NCI-H1417 treated with DMSO at 0.1 percent for 48 hours (cell line): ENCODE data around the gene PCSK5.
"Not testable (repeated sequence)": the region's sequence is repeated elsewhere in the genome, so short reads cannot be mapped to it uniquely, and the experiment has no call there.

ENCODE experiments used
- DNase-seq: peaks from one replicate; lab custom pipeline; 2025; lab: John Stamatoyannopoulos, UW

The PCSK5 gene

DNA sequence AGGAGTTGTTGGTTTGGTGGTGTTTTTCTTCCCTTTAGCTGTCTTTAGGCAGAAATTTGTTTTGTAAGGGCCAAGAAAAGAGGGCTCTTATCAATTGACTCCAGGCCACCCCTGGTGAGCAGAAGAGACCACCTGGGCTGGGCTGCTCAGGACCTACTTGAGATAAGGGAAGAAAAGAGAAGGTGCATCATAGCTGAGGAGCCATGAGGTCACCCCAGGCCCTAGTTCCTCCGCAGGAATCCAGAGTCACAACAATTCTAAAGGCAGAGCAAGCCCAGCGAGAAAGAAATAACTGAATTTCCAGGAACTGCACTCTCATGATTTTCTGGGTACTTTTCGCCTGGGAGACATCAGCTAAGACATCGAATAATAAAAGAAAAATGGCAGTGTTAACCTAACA lies 468.9 kb downstream of the PCSK5 start:
- DNase-seq = no peak

DNA sequence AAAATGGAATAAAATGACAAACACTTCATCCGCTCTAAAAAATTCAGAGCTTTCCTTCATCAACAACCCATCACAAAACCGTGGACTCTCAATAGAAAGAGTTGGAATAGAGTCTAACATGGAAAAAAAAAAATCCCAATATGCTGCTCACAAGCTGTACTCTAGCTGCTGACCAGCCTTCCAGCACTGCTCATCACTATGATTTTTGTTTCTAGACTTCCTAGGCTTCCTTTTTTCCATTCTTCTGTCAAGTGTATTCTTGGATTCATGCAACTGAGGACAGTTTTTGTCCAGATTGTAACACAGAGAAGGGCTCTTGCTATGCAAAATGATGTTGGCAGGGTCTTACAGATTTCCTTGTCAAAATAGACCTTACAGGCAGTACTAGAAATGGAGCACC lies 469.3 kb downstream of the PCSK5 start:
- no peak for DNase-seq

DNA sequence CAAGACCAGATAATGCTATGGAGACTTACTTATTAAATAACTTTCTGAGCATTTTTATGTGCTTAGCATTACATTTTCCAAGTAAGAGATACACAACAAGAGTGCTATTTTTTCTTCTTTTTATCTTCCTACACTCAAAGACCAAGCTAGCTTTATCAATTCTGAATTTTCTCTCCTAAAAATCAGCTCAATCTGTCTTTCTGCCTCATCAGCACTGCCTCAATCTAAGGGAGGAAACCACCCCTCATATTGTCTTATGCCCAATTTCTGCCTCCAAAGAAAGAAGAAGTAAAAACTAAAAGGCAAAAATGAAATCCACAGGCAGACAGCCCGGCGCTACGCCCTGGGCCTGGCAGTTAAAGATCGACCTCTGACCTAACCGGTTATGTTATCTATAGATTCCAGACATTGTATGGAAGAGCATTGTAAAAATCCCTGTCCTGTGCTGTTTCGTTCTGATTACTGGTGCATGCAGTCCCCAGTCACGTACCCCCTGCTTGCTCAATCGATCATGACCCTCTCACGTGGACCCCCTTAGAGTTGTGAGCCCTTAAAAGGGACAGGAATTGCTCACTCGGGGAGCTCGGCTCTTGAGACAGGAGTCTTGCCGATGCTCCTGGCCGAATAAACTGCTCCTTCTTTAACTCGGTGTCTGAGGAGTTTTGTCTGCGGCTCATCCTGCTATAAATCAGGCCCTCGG lies 472.0 kb downstream of the PCSK5 start:
- DNase-seq = not testable (repeated sequence)

DNA sequence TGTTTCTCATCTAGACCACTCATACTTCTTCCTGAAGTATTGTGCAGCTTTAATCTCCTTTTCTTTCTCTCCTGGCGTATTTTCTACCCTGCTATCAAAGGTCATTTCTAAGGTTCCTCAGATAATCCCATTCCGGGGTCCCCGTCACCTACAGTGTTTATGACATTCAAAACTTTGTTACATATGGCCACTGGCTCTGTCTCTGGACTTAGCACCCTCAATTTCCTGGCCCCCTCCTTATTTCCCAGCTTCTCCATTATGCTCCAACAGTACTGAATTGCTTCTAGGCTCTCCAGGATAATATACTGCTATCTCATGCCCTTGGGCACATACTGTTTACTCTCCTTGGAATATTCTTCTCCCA lies 472.5 kb downstream of the PCSK5 start:
- DNase-seq = no peak

GRCh38 chr9:76365028-76365427 lies 474.6 kb downstream of the PCSK5 start:
- DNase-seq = no peak

DNA sequence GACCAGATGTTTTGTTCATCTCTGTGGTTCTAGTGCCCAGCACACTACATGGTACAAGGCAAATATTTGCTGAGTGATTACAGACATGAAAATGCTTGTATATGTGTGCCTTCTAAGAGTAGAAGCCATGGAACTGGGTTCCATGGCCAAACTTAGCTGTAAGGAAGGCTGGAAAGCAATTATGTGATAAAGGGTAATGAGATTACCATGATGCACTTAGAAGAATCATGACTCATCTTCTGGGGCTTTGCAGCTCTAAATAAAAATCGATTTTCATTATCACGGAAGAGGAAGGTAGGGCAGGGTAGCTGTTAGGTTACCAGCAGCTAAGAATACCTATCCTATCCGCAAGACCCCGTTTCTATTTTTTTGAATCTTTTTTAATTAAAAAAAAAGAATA lies 475.8 kb downstream of the PCSK5 start:
- DNase-seq = no peak

GRCh38 chr9:76369583-76369982 lies 479.1 kb downstream of the PCSK5 start:
- peak; percentile 33 for DNase-seq

DNA sequence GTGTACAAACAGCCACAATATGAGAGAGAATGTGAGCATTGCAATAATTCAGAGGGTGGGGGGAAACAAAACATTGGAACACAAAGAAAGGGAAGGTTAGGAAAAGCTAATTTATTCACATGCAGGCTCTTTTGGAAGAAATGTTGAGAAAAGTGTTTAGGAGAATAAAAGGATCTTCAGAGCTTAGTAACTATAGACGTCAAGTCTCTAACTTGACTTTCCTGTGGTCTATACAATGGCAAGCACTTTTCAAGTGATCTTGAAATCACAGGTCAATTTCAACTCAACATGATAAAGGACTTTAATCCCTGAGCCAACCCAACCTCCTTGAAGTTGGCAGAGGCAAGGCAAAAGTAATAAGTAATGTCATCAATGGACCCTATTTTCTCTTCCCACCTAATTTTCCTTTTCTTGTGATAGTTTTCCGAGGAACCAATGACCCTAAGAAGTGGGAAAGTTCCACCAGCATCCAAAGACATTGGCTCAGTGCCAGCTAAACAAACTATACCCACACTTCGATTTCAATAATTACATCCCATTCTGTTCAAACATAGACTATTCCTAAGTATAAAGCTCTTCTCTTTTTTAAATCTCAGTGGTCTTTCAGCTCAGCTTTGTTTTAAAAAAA lies 480.0 kb downstream of the PCSK5 start:
- no peak for DNase-seq

- no peak for DNase-seq
Observed at GRCh38 chr9:76371901-76372300, 481.4 kb downstream of the PCSK5 start.

- no peak for DNase-seq
Observed at GRCh38 chr9:76372336-76372735, 481.9 kb downstream of the PCSK5 start.

GRCh38 chr9:76373173-76373783 lies 482.8 kb downstream of the PCSK5 start:
- no peak for DNase-seq

- DNase-seq = no peak
Observed at GRCh38 chr9:76373784-76374474, 483.5 kb downstream of the PCSK5 start.

- DNase-seq = no peak
Observed at GRCh38 chr9:76374783-76375559, 484.5 kb downstream of the PCSK5 start.

DNA sequence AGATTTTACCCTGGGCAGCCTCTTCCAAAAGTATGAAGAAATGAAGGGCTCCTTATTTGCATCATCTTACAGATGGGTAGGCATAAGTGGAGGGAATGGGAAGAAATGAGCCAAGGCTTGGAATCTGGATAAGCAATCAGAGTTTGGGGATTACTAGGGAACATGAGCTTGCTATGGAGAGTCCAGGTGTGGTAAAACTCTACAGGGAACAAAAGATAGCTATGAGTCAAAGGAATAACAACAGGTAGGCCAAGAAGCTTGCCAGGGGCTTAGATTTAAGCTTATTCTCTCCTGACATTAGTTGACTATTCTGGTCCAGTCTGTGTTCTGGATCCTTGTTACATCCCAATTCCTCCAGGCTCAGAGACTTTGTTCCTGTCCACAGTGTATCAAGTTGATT lies 487.3 kb downstream of the PCSK5 start:
- no peak for DNase-seq

DNA sequence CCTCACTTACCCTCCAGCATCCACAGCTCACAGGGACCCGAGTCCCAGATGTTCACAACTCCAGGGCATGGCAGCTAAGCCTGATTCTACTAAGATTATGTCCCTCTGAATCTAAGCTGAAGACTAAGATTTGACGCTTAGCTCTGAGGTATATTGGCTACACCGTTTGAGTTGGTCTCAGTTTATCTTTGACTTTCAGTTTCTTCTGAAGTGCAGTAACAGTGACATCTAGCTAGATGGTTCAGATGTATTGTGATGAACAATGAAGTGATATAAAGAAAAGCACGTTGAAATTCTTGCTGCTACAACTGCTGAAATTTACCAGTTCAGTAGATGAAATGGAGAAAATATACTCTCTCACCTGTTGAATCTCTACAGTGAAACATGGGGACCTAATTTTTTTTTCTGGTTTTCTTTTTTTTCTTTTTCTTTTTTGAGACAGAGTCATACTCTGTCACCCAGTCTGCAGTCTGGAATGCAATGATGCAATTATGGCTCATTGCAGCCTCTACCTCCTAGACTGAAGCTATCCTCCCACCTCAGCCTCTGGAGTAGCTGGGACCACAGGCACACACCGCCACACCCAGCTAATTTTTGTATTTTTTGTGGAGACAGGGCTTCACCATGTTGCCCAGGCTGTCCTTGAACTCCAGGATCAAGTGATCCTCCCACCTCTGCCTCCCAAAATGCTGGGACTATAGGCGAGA lies 488.0 kb downstream of the PCSK5 start:
- no peak for DNase-seq

DNA sequence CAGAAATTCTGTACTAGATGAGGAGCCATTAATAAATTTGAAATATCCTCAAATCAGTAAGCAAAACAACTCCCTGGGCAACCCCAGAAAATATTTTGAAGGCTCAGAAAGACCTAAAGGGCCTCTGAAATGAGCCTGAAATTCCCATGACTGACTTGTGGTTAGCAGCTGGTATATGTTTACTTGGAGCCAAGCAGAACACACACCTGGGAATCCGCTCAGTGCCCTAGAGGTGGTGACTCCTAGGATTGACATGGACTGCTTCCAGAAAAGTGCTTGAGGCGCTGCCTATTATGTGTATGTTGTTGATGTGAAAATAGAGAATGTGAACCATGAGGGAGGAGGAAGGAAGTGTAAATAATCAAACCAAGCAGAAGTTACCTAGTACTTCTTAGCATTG lies 489.0 kb downstream of the PCSK5 start:
- DNase-seq = no peak

- DNase-seq = no peak
Observed at GRCh38 chr9:76390656-76391055, 500.2 kb downstream of the PCSK5 start.

DNA sequence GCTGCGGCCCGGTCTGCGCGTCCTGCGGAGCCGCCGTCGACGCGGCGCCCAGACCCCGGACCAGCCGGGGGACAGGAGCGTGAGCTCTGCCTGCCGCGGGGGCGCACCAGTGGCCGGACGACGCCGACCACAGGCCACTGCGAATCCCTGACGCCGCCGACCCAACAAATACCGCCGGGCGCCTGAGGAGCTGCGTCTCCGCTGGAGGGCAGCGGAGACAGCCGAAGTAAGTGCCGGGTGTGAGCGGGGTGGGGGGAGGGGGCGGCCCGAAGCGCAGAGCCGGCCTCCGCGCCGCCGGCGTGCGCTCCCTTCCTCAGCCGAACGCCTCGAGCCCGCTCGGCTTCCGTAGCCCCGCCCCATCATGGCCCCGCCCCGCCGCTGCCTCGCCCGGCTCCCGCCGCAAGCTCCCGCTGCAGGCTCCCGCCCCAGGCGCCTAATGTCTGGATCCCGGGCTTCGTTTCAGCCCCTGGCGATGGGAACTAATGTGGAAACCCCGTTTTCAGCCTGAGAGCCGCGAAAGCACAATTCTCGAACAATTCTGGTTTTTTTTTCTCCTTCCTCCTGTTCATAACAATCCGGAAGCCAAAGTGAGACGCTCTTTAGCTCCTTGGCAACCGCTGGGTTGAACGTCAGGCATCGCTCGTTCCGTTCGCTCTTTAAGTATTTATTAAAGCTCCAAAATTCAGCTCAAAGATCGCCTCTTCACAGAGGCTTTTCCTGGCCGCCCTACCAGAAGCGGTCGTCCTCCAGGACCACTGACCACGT lies 503.9 kb downstream of the PCSK5 start, which contains the start of gene RFK:
TSS of gene RFK (minus strand) at position 232 of the 765 bp plus-strand sequence. CDS start 255 bp downstream, outside the sequence.
- DNase-seq = peak; percentile 91

- DNase-seq = peak; percentile 87
Observed at GRCh38 chr9:76394960-76395252, 504.4 kb downstream of the PCSK5 start.

GRCh38 chr9:76395381-76395780 lies 504.9 kb downstream of the PCSK5 start:
- no peak for DNase-seq

DNA sequence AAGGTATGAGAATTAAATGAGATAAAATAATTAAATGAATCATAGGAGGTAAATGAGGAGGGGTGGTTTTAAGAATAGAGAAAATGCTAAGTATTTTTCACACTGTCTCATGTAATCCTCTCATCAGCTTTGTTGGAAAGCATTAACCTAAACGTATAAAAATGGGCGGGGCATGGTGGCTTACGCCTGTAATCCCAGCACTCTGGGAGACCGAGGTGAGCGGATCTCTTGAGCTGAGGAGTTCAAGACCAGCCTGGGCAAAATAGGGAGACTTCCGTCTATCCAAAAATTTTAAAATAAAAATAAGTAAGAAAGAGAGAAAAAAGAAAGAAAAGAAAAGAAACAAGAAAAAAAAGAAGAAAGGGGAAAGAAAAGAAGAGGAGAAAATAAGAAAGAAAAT lies 505.7 kb downstream of the PCSK5 start:
- no peak for DNase-seq
